GOT3 (cell line): ENCODE results near the gene RFX1.
A peak's percentile ranks its signal among the peaks of the same experiment; 100 is the strongest.
"Not testable (repeated sequence)": the region's sequence is repeated elsewhere in the genome, so short reads cannot be mapped to it uniquely, and the experiment has no call there.

Experiments
- DNase-seq: peaks from one replicate; lab custom pipeline; 2025; ENCODE audit warnings: mixed read lengths; lab: John Stamatoyannopoulos, UW

RFX1 gene

GRCh38 chr19:14006085-14006765, at the start of gene RFX1:
RFX1 (minus strand) TSS chr19:14006320; CDS start chr19:13993843, 12,477 bp downstream.
- DNase-seq, result peak; percentile 97

- no peak for DNase-seq
These were observed 49.3 kb upstream of the RFX1 start for GRCh38 chr19:14055396-14055795.

GRCh38 chr19:14054721-14055120, 48.6 kb upstream of the RFX1 start:
- DNase-seq, result no peak

GRCh38 chr19:14054099-14054498, 48.0 kb upstream of the RFX1 start:
- no peak for DNase-seq

GRCh38 chr19:14053500-14053899, 47.4 kb upstream of the RFX1 start:
- no peak for DNase-seq

GRCh38 chr19:14053032-14053431, 46.9 kb upstream of the RFX1 start:
- DNase-seq, result no peak

- DNase-seq, result no peak
These were observed 46.4 kb upstream of the RFX1 start for GRCh38 chr19:14052470-14052869.

GRCh38 chr19:14051980-14052379, 45.9 kb upstream of the RFX1 start:
- no peak for DNase-seq

GRCh38 chr19:14050961-14051360, 44.8 kb upstream of the RFX1 start:
- not testable (repeated sequence) for DNase-seq

GRCh38 chr19:14050512-14050911, 44.4 kb upstream of the RFX1 start:
- DNase-seq, result no peak

- DNase-seq, result no peak
These were observed 42.5 kb upstream of the RFX1 start for GRCh38 chr19:14048443-14049153.

- not testable (repeated sequence) for DNase-seq
These were observed 41.7 kb upstream of the RFX1 start for GRCh38 chr19:14047866-14048265.

- not testable (repeated sequence) for DNase-seq
These were observed 36.8 kb upstream of the RFX1 start for GRCh38 chr19:14042659-14043608.

GRCh38 chr19:14039181-14039580, 33.1 kb upstream of the RFX1 start:
- no peak for DNase-seq

- no peak for DNase-seq
These were observed 29.6 kb upstream of the RFX1 start for GRCh38 chr19:14035706-14036105.

GRCh38 chr19:14035159-14035558, 29.0 kb upstream of the RFX1 start:
- not testable (repeated sequence) for DNase-seq

GRCh38 chr19:14033946-14034345, 27.8 kb upstream of the RFX1 start:
- no peak for DNase-seq

GRCh38 chr19:14031719-14032480, 25.8 kb upstream of the RFX1 start, which contains the start of gene IL27RA:
IL27RA (plus strand) TSS chr19:14031762; CDS start chr19:14031873, 111 bp downstream.
- no peak for DNase-seq

GRCh38 chr19:14030997-14031718, 25.0 kb upstream of the RFX1 start:
- DNase-seq, result no peak

- DNase-seq, result no peak
These were observed 22.8 kb upstream of the RFX1 start for GRCh38 chr19:14028901-14029300.
